Ovary (tissue), 3 donors: ENCODE measurements around the gene DEPDC5.

ENCODE experiments used
- POLR2A ChIP-seq: fragments of 450-650 bp; IDR thresholded peaks from one replicate; pipeline ENCODE4 v1.6.1; 2017; ENCODE audit warnings: antibody characterized with exemption, mild to moderate bottlenecking, moderate library complexity
- TF ChIP-seq, protein P1 (sequence below), 3 donors: fragments of 450-650 bp in 2 of 3; fragments of 200-600 bp in 1 of 3; IDR thresholded peaks; one replicate each; pipeline versions ENCODE4 v1.5.1 to v1.8.0; 2016 to 2022; ENCODE audit warnings: antibody characterized with exemption in 3 of 3, mild to moderate bottlenecking in 1 of 3
- donor health status: DM: no; HTN: no; CAD: no.

DNA sequence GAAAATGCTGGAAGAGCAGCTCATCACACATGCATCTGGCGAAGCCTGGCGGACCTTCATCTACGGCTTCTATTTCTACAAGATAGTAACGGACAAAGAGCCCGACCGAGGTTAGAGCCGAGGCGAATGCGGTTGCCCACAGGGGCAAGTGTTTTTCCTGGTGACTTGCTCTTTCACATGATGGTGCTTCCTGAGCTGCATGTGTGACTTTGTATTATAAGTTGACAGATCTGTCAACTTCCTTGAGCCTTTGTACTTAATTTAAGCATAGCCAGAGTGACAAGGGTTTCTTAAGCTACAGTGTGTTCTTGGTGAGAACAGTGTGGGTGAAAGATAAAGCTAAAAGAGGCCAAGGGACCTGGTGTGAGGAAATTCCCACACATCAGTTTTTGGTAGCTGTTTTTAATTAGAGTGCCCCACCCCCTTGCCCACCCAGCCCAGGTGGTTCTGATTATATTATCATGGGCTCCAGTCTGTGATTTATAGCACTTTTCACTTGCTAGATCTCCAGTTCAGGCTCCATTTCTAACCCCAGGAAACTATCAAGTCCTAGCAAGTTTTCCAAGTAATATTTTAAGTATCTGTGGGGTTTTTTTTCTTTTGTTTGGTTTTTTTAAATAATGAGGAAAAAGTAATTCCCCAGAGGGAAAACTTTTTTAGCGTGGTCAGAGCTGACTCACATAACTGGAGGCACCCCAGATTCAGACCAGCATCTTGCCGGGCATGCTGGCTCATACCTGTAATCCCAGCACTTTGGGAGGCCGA, 122.5 kb downstream of the DEPDC5 start:
- TF ChIP-seq, protein P1, sequence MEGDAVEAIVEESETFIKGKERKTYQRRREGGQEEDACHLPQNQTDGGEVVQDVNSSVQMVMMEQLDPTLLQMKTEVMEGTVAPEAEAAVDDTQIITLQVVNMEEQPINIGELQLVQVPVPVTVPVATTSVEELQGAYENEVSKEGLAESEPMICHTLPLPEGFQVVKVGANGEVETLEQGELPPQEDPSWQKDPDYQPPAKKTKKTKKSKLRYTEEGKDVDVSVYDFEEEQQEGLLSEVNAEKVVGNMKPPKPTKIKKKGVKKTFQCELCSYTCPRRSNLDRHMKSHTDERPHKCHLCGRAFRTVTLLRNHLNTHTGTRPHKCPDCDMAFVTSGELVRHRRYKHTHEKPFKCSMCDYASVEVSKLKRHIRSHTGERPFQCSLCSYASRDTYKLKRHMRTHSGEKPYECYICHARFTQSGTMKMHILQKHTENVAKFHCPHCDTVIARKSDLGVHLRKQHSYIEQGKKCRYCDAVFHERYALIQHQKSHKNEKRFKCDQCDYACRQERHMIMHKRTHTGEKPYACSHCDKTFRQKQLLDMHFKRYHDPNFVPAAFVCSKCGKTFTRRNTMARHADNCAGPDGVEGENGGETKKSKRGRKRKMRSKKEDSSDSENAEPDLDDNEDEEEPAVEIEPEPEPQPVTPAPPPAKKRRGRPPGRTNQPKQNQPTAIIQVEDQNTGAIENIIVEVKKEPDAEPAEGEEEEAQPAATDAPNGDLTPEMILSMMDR (IDR thresholded peaks at IDR 0.05): no peak
- no peak for TF ChIP-seq POLR2A
